H1 (cell line): ENCODE results near the gene MCHR1. TPM values are rescaled to one million over a fixed set of nuclear protein-coding genes. Genes with fewer than 3 reads are reported as not detected.
A peak's percentile ranks its signal among the peaks of the same experiment; 100 is the strongest.

Experiments used
- CTCF ChIA-PET: fragments of 300-600 bp; sonication (Branson Sonifier 250); formaldehyde crosslinking; loops from one replicate; lab custom pipeline; 2021; ENCODE audit not compliant: partially characterized antibody; lab: Charles Lee
- POLR2A ChIA-PET: fragments of 300-600 bp; sonication (Branson Sonifier 250); formaldehyde crosslinking; loops from one replicate; lab custom pipeline; 2021; ENCODE audit warnings: inconsistent platforms; ENCODE audit not compliant: partially characterized antibody; lab: Charles Lee
- DNase-seq, 2 experiments: peaks; one replicate each; pipeline versions ENCODE4 v3.0.0 to v3.0.0-alpha.2; 2010 to 2022; ENCODE audit warnings: low spot score in 2 of 2, low read depth in 1 of 2, mixed read lengths in 1 of 2
- FAIRE-seq: peaks from 2 replicates; lab custom pipeline; 2011; peaks lifted over from hg19 to GRCh38; lab: Jason Lieb, UNC
- H2AFZ ChIP-seq: 2 replicates; pipeline ENCODE4 v1.8.1; 2012; ENCODE audit warnings: low read length, inconsistent platforms
- H2AK5ac ChIP-seq: 2 replicates; pipeline ENCODE4 v1.6.1; 2013; ENCODE audit warnings: low read depth, low read length
- H2BK120ac ChIP-seq: replicated peaks from 2 replicates; pipeline ENCODE3; 2013; ENCODE audit warnings: low read depth, low read length, inconsistent platforms
- H2BK12ac ChIP-seq: 2 replicates; pipeline ENCODE4 v1.6.1; 2013; ENCODE audit warnings: low read depth, low read length
- H2BK15ac ChIP-seq: 2 replicates; pipeline ENCODE4 v1.6.1; 2013; ENCODE audit warnings: low read length
- H2BK20ac ChIP-seq: 2 replicates; pipeline ENCODE4 v1.6.1; 2013; ENCODE audit warnings: low read length
- H2BK5ac ChIP-seq: 2 replicates; pipeline ENCODE4 v1.6.1; 2013; ENCODE audit warnings: low read depth, low read length
- H3K14ac ChIP-seq: 2 replicates; pipeline ENCODE4 v1.6.1; 2013; ENCODE audit warnings: inconsistent platforms; ENCODE audit not compliant: insufficient read length
- H3K18ac ChIP-seq: 2 replicates; pipeline ENCODE4 v1.6.1; 2013; ENCODE audit warnings: low read length; ENCODE audit errors: extremely low read depth
- H3K23ac ChIP-seq: 2 replicates; pipeline ENCODE4 v1.6.1; 2013; ENCODE audit warnings: inconsistent platforms; ENCODE audit not compliant: insufficient read length
- H3K23me2 ChIP-seq: 2 replicates; pipeline ENCODE4 v1.6.1; 2013; ENCODE audit warnings: low read depth, low read length
- H3K27ac ChIP-seq: 2 replicates; pipeline ENCODE4 v1.6.1; 2011; ENCODE audit warnings: low read depth, low read length, inconsistent platforms
- H3K27me3 ChIP-seq, 4 experiments: replicated peaks in 1 of 4; 1 replicate in 1 of 4; 2 replicates in 3 of 4; pipeline versions ENCODE4 v1.6.1 to v1.8.1; 2011 to 2013; ENCODE audit warnings: low read length in 3 of 4, mild to moderate bottlenecking in 3 of 4, inconsistent platforms in 2 of 4, mixed read lengths in 2 of 4, moderate library complexity in 1 of 4; ENCODE audit not compliant: control insufficient read depth in 3 of 4, insufficient read depth in 3 of 4; ENCODE audit errors: extremely low read depth in 1 of 4
- H3K36me3 ChIP-seq, 4 experiments: 2 replicates each; pipeline versions ENCODE4 v1.6.1 to v1.8.1; 2011 to 2013; ENCODE audit warnings: mild to moderate bottlenecking in 4 of 4, low read length in 3 of 4, moderate library complexity in 2 of 4, control low read depth in 1 of 4, inconsistent platforms in 1 of 4; ENCODE audit not compliant: insufficient read depth in 4 of 4, control insufficient read depth in 2 of 4
- H3K4ac ChIP-seq: replicated peaks from 2 replicates; pipeline ENCODE3; 2013; ENCODE audit warnings: low read length, low read depth, mixed read lengths, inconsistent platforms; ENCODE audit not compliant: insufficient read length
- H3K4me1 ChIP-seq, 4 experiments: replicated peaks in 1 of 4; 1 replicate in 1 of 4; 2 replicates in 3 of 4; pipeline versions ENCODE4 v1.6.1 to v1.8.1; 2011 to 2013; ENCODE audit warnings: low read length in 3 of 4, inconsistent platforms in 2 of 4, mixed read lengths in 1 of 4; ENCODE audit not compliant: insufficient read depth in 4 of 4, control insufficient read depth in 3 of 4
- H3K4me2 ChIP-seq, 2 experiments: 2 replicates each; pipeline versions ENCODE4 v1.6.1 to v1.8.1; 2011 to 2013; ENCODE audit warnings: low read depth in 2 of 2, low read length in 2 of 2, control low read depth in 1 of 2, inconsistent platforms in 1 of 2, mild to moderate bottlenecking in 1 of 2; ENCODE audit not compliant: insufficient read depth in 1 of 2
- H3K4me3 ChIP-seq, 4 experiments: fragments of 200-600, 300-600 bp in 1 of 4; sonication (generic), shearing (Covaris generic), sonication (Bioruptor Twin) in 1 of 4; 2 replicates each; pipeline versions ENCODE4 v1.5.1 to v1.8.1; 2011 to 2016; ENCODE audit warnings: low read length in 4 of 4, low read depth in 3 of 4, control low read depth in 2 of 4, inconsistent platforms in 2 of 4, mild to moderate bottlenecking in 2 of 4, mixed read lengths in 1 of 4, moderate library complexity in 1 of 4; ENCODE audit not compliant: insufficient read depth in 2 of 4; ENCODE audit errors: extremely low read depth in 1 of 4
- H3K56ac ChIP-seq: replicated peaks from 2 replicates; pipeline ENCODE3; 2013; ENCODE audit warnings: low read depth, mild to moderate bottlenecking, mixed read lengths, low read length, inconsistent platforms; ENCODE audit not compliant: insufficient read length
- H3K79me1 ChIP-seq: 2 replicates; pipeline ENCODE4 v1.6.1; 2013; ENCODE audit warnings: low read depth, low read length, control low read depth
- H3K79me2 ChIP-seq, 2 experiments: 2 replicates each; pipeline versions ENCODE4 v1.6.1 to v1.8.1; 2012 to 2013; ENCODE audit warnings: low read length in 2 of 2, mild to moderate bottlenecking in 2 of 2, inconsistent platforms in 1 of 2; ENCODE audit not compliant: insufficient read depth in 2 of 2, control insufficient read depth in 1 of 2
- H3K9ac ChIP-seq, 4 experiments: replicated peaks in 1 of 4; 1 replicate in 1 of 4; 2 replicates in 3 of 4; pipeline versions ENCODE4 v1.6.1 to v1.8.1; 2011 to 2013; ENCODE audit warnings: low read depth in 3 of 4, low read length in 3 of 4, control low read depth in 2 of 4, mild to moderate bottlenecking in 2 of 4, moderate library complexity in 2 of 4, inconsistent platforms in 1 of 4; ENCODE audit errors: extremely low read depth in 1 of 4
- H3K9me3 ChIP-seq, 2 experiments: 2 replicates each; pipeline versions ENCODE4 v1.6.1 to v1.8.1; 2012 to 2013; ENCODE audit warnings: mild to moderate bottlenecking in 2 of 2, moderate library complexity in 2 of 2, control low read depth in 1 of 2, inconsistent platforms in 1 of 2, low read depth in 1 of 2, low read length in 1 of 2, mixed read lengths in 1 of 2; ENCODE audit not compliant: insufficient read depth in 2 of 2
- H4K20me1 ChIP-seq, 2 experiments: replicated peaks in 1 of 2; 2 replicates each; pipeline versions ENCODE3 to v1.8.1; 2011 to 2013; ENCODE audit warnings: inconsistent platforms in 2 of 2, low read length in 2 of 2, mild to moderate bottlenecking in 1 of 2; ENCODE audit not compliant: insufficient read depth in 2 of 2, control insufficient read depth in 1 of 2
- H4K5ac ChIP-seq: 2 replicates; pipeline ENCODE4 v1.6.1; 2013; ENCODE audit warnings: low read length, low read depth, mixed read lengths, inconsistent platforms; ENCODE audit not compliant: insufficient read length
- H4K8ac ChIP-seq: 2 replicates; pipeline ENCODE4 v1.8.0; 2013; ENCODE audit warnings: mild to moderate bottlenecking, moderate library complexity, low read length, inconsistent platforms; ENCODE audit not compliant: insufficient read depth; ENCODE audit errors: extremely low read depth
- H4K91ac ChIP-seq: replicated peaks from 2 replicates; pipeline ENCODE3; 2013; ENCODE audit warnings: low read length, mixed read lengths, inconsistent platforms; ENCODE audit not compliant: insufficient read length
- ASH2L ChIP-seq: fragments of 200-600, 300-600 bp; sonication (generic); IDR thresholded peaks from one replicate; pipeline ENCODE4 v1.7.1; 2017; ENCODE audit warnings: low read length
- BCL11A ChIP-seq, 2 experiments: IDR thresholded peaks; one replicate each; pipeline ENCODE4 v1.6.1; 2011; ENCODE audit warnings: low read depth in 2 of 2, low read length in 2 of 2, mild to moderate bottlenecking in 2 of 2
- BRCA1 ChIP-seq: IDR thresholded peaks from 2 replicates; pipeline ENCODE4 v1.6.1; 2012; ENCODE audit warnings: low read depth, low read length, improper control_type of control experiment
- CHD1 ChIP-seq: IDR thresholded peaks from 2 replicates; pipeline ENCODE4 v1.6.1; 2012; ENCODE audit warnings: low read depth, low read length, improper control_type of control experiment
- GABPA ChIP-seq: IDR thresholded peaks from 2 replicates; pipeline ENCODE4 v1.6.1; 2011; ENCODE audit warnings: mild to moderate bottlenecking, low read length, moderate library complexity, borderline replicate concordance; ENCODE audit not compliant: insufficient read depth
- HDAC2 ChIP-seq, 2 experiments: fragments of 300-600 bp in 1 of 2; sonication (generic) in 1 of 2; IDR thresholded peaks; 2 replicates each; pipeline ENCODE4 v1.6.1; 2011 to 2012; ENCODE audit warnings: low read depth in 2 of 2, low read length in 2 of 2, mild to moderate bottlenecking in 2 of 2, moderate library complexity in 2 of 2, borderline replicate concordance in 1 of 2, inconsistent platforms in 1 of 2
- NRF1 ChIP-seq: IDR thresholded peaks from 2 replicates; pipeline ENCODE4 v1.6.1; 2011; ENCODE audit warnings: mild to moderate bottlenecking, low read depth, low read length, improper control_type of control experiment
- RXRA ChIP-seq: IDR thresholded peaks from 2 replicates; pipeline ENCODE4 v1.6.1; 2011; ENCODE audit warnings: low read depth, mild to moderate bottlenecking, low read length, moderate library complexity; ENCODE audit not compliant: insufficient read depth
- SRF ChIP-seq: IDR thresholded peaks from 2 replicates; pipeline ENCODE4 v1.6.1; 2011; ENCODE audit warnings: mild to moderate bottlenecking, low read depth, low read length, moderate library complexity
- WGBS, 2 experiments: shearing (Covaris generic) in 1 of 2; methylation state at CpG; one replicate each; pipeline versions ENCODE4 v1.1.6 to v1.1.7; 2013 to 2015; ENCODE audit warnings: low lambda C conversion rate in 2 of 2, mixed read lengths in 2 of 2, inconsistent platforms in 1 of 2, low coverage in 1 of 2, missing lambda C conversion rate in 1 of 2; ENCODE audit not compliant: insufficient replicate concordance in 2 of 2, insufficient coverage in 1 of 2, insufficient read length in 1 of 2; ENCODE audit errors: extremely low coverage in 1 of 2, missing lambda C conversion rate in 1 of 2; 5-methylcytosine and 5-hydroxymethylcytosine counted together
- polyA plus RNA-seq, 7 experiments: library from polyadenylated mRNA; depleted of rRNA in 3 of 7; stranded (reverse) in 5 of 7; unstranded in 2 of 7; fragments of >200 nt in 5 of 7; fragments of 200-250 nt in 2 of 7; gene quantifications; 1 replicate in 5 of 7; 2 replicates in 1 of 7; 4 replicates in 1 of 7; pipeline versions ENCODE4 v1.2.1 to v1.2.3, GENCODE V29; 2011 to 2013; ENCODE audit warnings: missing spikeins in 2 of 7, mixed read lengths in 2 of 7
- total RNA-seq: library from RNA; stranded (reverse); fragmentation: NEBNext Ultra II Directional; extraction: Animal tissue kit (Norgen Biotek cat#: 25700); gene quantifications from 2 replicates; pipeline ENCODE4 v1.2.1, GENCODE V29; 2021
- TF ChIP-seq, protein P1 (sequence below): IDR thresholded peaks from 2 replicates; pipeline ENCODE4 v1.6.1; 2012; ENCODE audit warnings: inconsistent platforms

The MCHR1 gene
- total and polyA plus RNA-seq, 2 of the 8 experiments (the other 6 are each of a cell fraction or from before 2014, with no cell fraction given) = 0.91 to 7.6 TPM

DNA sequence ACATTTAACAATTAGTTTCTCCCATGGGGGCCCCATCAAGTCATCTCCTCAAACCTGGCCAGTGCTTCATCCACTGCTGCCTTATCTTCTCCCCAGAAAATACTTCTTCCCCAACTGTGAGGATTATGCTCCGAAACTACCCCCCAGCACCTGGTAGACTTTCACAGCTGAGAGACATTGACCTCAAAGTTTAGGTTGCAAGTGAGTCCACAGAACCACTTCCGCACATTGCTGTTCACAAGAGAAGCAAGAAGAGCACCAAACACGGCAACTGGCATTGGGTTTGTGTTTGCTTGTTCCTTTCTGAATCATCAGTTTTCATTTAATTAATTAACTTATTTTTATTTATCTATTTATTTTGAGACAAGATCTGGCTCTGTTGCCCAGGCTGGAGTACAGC, 6.1 kb downstream of the MCHR1 start:
- Histone ChIP-seq H2BK15ac (0 out of 2 replicates have a peak overlapping the region, but pooled peaks have one; percentile 81), H3K4me2 (peak overlapping the region; percentile 57 to 62; a peak in 3 of 4 replicates), H4K91ac (no peak overlapping the region), H4K5ac (no peak overlapping the region), H2AFZ (0 out of 2 replicates have a peak overlapping the region, but pooled peaks have one; percentile 25), H3K18ac (0 out of 2 replicates have a peak overlapping the region, but pooled peaks have one; percentile 51), H2BK12ac (peak overlapping the region; percentile 98), H3K14ac (no peak overlapping the region), H3K23me2 (peaks cover 7% of the 10 kb centered on the region; the same call in 1 of the 2 replicates), H2BK5ac (peak overlapping the region; percentile 92; the same call in 1 of the 2 replicates), H3K9me3 (no peaks in the 10 kb centered on the region), H3K79me2 (no peaks in the 10 kb centered on the region), H2BK120ac (peak overlapping the region; percentile 10), H2AK5ac (peak overlapping the region; percentile 95; the same call in 1 of the 2 replicates), H3K36me3 (no peaks in the 10 kb centered on the region), H3K27me3 (no peaks in the 10 kb centered on the region), H3K79me1 (no peaks in the 10 kb centered on the region), H3K4me3 (peak overlapping the region in 3 of 4 experiments; percentile 19 to 44 (median 20); a peak in 2 of 8 replicates), H3K56ac (no peak overlapping the region), H3K23ac (no peak overlapping the region), H3K4me1 (peaks cover 7 to 31% (median 16%) of the 10 kb centered on the region in 4 experiments), H3K9ac (no peak overlapping the region), H4K20me1 (no peaks in the 10 kb centered on the region), H2BK20ac (peak overlapping the region; percentile 98), H4K8ac (no peak overlapping the region), H3K4ac (peak overlapping the region; percentile 3), H3K27ac (no peak overlapping the region)
- no peak for TF ChIP-seq NRF1
- TF ChIP-seq BRCA1 = no peak
- no peak for TF ChIP-seq BCL11A (IDR thresholded peaks at IDR 0.05; ENCODE audit: low read depth in 2 of 2, low read length in 2 of 2)
- TF ChIP-seq SRF = no peak
- TF ChIP-seq, protein P1, sequence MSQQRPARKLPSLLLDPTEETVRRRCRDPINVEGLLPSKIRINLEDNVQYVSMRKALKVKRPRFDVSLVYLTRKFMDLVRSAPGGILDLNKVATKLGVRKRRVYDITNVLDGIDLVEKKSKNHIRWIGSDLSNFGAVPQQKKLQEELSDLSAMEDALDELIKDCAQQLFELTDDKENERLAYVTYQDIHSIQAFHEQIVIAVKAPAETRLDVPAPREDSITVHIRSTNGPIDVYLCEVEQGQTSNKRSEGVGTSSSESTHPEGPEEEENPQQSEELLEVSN = no peak
- no peak for TF ChIP-seq ASH2L
- no peak for TF ChIP-seq CHD1
- TF ChIP-seq GABPA = no peak
- TF ChIP-seq HDAC2 (IDR thresholded peaks at IDR 0.05; ENCODE audit: borderline replicate concordance in 1 of 2, low read depth in 2 of 2, low read length in 2 of 2) = no peak
- no peak for TF ChIP-seq RXRA
- POLR2A ChIA-PET = interaction anchor here (0.6 to 3.2 kb wide), 7 partner anchors 9 to 114 kb away, joined by 3 to 14 read pairs (median 5); no protein-coding TSS in a partner anchor
- no peak for DNase-seq
- CTCF ChIA-PET = interaction anchor here (1.1 to 1.6 kb wide), 4 partner anchors 9 to 66 kb away, joined by 3 to 5 read pairs (median 4); no protein-coding TSS in a partner anchor
- 91% methylated on average over 3 of the region's 3 CpGs; no CpG with 5 or more reads in 1 of the 2 experiments for WGBS, 2 experiments
- no peak for FAIRE-seq
